ENCODE results near the gene NEDD4L. TPM values are rescaled to one million over a fixed set of nuclear protein-coding genes. Genes with fewer than 3 reads are reported as not detected.

NEDD4L gene
- total RNA-seq, 1 donor from 2014 or later, result 3.7 TPM

GRCh38 chr18:58337686-58338085, 293.7 kb downstream of the NEDD4L start:
- intact Hi-C loops (cut with micrococcal nuclease), result no loop called here

GRCh38 chr18:58338141-58338540, 294.1 kb downstream of the NEDD4L start:
- intact Hi-C loops (cut with micrococcal nuclease), result no loop called here

GRCh38 chr18:58338961-58339592, 295.1 kb downstream of the NEDD4L start:
- intact Hi-C loops (cut with micrococcal nuclease), result no loop called here

- intact Hi-C loops (cut with micrococcal nuclease), result no loop called here
Measured at GRCh38 chr18:58339890-58340289, 295.9 kb downstream of the NEDD4L start.

- intact Hi-C loops (cut with micrococcal nuclease), result no loop called here
Measured at GRCh38 chr18:58341916-58342315, 297.9 kb downstream of the NEDD4L start.

GRCh38 chr18:58344080-58344670, 300.1 kb downstream of the NEDD4L start:
- intact Hi-C loops (cut with micrococcal nuclease), result no loop called here

GRCh38 chr18:58344861-58345463, 300.9 kb downstream of the NEDD4L start:
- intact Hi-C loops (cut with micrococcal nuclease), result no loop called here

- intact Hi-C loops (cut with micrococcal nuclease), result no loop called here
Measured at GRCh38 chr18:58345875-58346274, 301.8 kb downstream of the NEDD4L start.

- intact Hi-C loops (cut with micrococcal nuclease), result no loop called here
Measured at GRCh38 chr18:58347135-58347534, 303.1 kb downstream of the NEDD4L start.

GRCh38 chr18:58348517-58348916, 304.5 kb downstream of the NEDD4L start:
- intact Hi-C loops (cut with micrococcal nuclease), result no loop called here

GRCh38 chr18:58348951-58349350, 304.9 kb downstream of the NEDD4L start:
- intact Hi-C loops (cut with micrococcal nuclease), result no loop called here

- intact Hi-C loops (cut with micrococcal nuclease), result no loop called here
Measured at GRCh38 chr18:58349650-58350049, 305.6 kb downstream of the NEDD4L start.

- intact Hi-C loops (cut with micrococcal nuclease), result no loop called here
Measured at GRCh38 chr18:58350526-58350925, 306.5 kb downstream of the NEDD4L start.

GRCh38 chr18:58351776-58352175, 307.8 kb downstream of the NEDD4L start:
- intact Hi-C loops (cut with micrococcal nuclease), result no loop called here

GRCh38 chr18:58353581-58353980, 309.6 kb downstream of the NEDD4L start:
- intact Hi-C loops (cut with micrococcal nuclease), result no loop called here

- intact Hi-C loops (cut with micrococcal nuclease), result no loop called here
Measured at GRCh38 chr18:58354051-58354450, 310.0 kb downstream of the NEDD4L start.

GRCh38 chr18:58354791-58355190, 310.8 kb downstream of the NEDD4L start:
- intact Hi-C loops (cut with micrococcal nuclease), result no loop called here

- intact Hi-C loops (cut with micrococcal nuclease), result no loop called here
Measured at GRCh38 chr18:58355243-58355642, 311.2 kb downstream of the NEDD4L start.

GRCh38 chr18:58359218-58359617, 315.2 kb downstream of the NEDD4L start:
- intact Hi-C loops (cut with micrococcal nuclease), result no loop called here

GRCh38 chr18:58359620-58360019, 315.6 kb downstream of the NEDD4L start:
- intact Hi-C loops (cut with micrococcal nuclease), result no loop called here

- intact Hi-C loops (cut with micrococcal nuclease), result no loop called here
Measured at GRCh38 chr18:58360324-58360723, 316.3 kb downstream of the NEDD4L start.

GRCh38 chr18:58361212-58361611, 317.2 kb downstream of the NEDD4L start:
- intact Hi-C loops (cut with micrococcal nuclease), result no loop called here

- intact Hi-C loops (cut with micrococcal nuclease), result no loop called here
Measured at GRCh38 chr18:58362027-58362575, 318.1 kb downstream of the NEDD4L start.

Measured in T-helper 2 cell treated with Interferon-gamma antibody and Interleukin-4, amounts not matched to agents 100 ng/mL and 5 ng/mL, for 36 hours (primary cell).